ENCODE results near the gene DDAH2.

The DDAH2 gene

DNA sequence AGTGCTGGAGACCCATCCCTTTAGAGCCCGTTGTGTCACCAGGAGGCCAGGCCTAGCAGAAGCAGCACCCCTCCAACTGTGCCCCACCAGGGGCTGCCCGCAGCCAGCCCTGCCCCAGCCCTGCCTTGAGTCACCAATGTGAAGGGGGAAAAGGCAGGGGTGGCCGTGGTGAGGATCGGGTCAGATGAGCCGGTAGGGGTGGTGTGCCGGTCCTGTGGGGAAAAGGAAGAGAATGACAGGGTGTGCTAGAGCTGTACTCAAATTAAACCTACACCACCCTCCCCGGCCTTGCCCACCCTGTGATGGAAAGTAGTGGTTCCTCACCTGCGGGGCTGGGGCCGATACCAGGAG, 36.4 kb upstream of the DDAH2 start:
- Histone ChIP-seq H3K4me1 (no peaks in the 10 kb centered on the region), H3K4me2 (ENCODE audit: low read length) (no peak overlapping the region), H3K27ac (no peak overlapping the region), H3K4me3 (ENCODE audit: low read depth, low read length) (no peak overlapping the region), H3K27me3 (ENCODE audit: control insufficient read depth, insufficient read depth, low read length) (no peaks in the 10 kb centered on the region), H3K9me3 (ENCODE audit: control insufficient read depth, low read length) (no peaks in the 10 kb centered on the region), H2AFZ (no peak overlapping the region), H3K9ac (no peak overlapping the region), H3K36me3 (ENCODE audit: control insufficient read depth, insufficient read depth, low read length) (no peaks in the 10 kb centered on the region), H3K79me2 (no peaks in the 10 kb centered on the region)
- TF ChIP-seq, protein P1, sequence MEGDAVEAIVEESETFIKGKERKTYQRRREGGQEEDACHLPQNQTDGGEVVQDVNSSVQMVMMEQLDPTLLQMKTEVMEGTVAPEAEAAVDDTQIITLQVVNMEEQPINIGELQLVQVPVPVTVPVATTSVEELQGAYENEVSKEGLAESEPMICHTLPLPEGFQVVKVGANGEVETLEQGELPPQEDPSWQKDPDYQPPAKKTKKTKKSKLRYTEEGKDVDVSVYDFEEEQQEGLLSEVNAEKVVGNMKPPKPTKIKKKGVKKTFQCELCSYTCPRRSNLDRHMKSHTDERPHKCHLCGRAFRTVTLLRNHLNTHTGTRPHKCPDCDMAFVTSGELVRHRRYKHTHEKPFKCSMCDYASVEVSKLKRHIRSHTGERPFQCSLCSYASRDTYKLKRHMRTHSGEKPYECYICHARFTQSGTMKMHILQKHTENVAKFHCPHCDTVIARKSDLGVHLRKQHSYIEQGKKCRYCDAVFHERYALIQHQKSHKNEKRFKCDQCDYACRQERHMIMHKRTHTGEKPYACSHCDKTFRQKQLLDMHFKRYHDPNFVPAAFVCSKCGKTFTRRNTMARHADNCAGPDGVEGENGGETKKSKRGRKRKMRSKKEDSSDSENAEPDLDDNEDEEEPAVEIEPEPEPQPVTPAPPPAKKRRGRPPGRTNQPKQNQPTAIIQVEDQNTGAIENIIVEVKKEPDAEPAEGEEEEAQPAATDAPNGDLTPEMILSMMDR (IDR thresholded peaks at IDR 0.05) = no peak

DNA sequence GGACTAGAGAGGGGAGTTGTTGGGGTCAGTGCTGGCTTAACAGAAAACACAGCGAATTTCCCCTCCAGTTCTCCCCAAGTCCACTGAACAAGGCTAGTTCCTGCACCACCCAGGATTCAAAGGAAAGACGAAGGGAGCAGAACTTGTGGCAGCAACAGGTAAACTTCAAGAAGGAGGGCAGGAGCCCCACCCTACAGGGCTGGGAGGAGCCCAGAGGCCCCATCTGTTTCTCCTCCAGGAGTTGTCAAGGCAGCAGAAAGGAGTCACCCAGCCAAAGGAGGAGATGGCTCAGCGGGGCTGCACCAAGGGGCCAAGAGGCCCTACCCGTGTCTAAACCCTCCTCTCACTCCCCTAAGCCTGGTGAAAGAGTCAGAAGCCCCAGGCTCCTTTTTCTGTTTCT, 35.1 kb upstream of the DDAH2 start:
- H3K36me3 ChIP-seq (ENCODE audit: control insufficient read depth, insufficient read depth, low read length) = no peaks in the 10 kb centered on the region
- no peaks in the 10 kb centered on the region for H3K4me1 ChIP-seq
- H3K4me3 ChIP-seq (ENCODE audit: low read depth, low read length) = no peak overlapping the region
- no peak overlapping the region for H2AFZ ChIP-seq
- TF ChIP-seq, protein P1 (IDR thresholded peaks at IDR 0.05) = no peak
- no peaks in the 10 kb centered on the region for H3K79me2 ChIP-seq
- no peaks in the 10 kb centered on the region for H3K27me3 ChIP-seq (ENCODE audit: control insufficient read depth, insufficient read depth, low read length)
- no peak overlapping the region for H3K27ac ChIP-seq
- no peak overlapping the region for H3K4me2 ChIP-seq (ENCODE audit: low read length)
- no peaks in the 10 kb centered on the region for H3K9me3 ChIP-seq (ENCODE audit: control insufficient read depth, low read length)
- no peak overlapping the region for H3K9ac ChIP-seq

DNA sequence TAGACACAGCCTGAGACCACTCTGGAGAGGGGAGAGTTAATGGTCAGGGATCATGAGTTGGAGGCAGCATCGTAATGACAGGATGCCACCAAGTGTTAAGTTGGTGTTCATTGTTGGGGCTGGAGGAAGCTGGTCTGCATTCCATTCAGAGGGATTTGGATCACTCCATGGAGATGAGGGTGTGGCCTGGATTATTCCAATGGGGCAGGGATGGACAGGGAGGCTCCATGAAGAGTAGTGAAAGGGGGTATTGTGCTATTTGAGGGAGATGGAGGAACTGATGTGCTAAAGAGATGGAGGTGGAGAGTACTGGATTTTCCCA, 34.5 kb upstream of the DDAH2 start:
- no peaks in the 10 kb centered on the region for H3K9me3 ChIP-seq (ENCODE audit: control insufficient read depth, low read length)
- H2AFZ ChIP-seq = no peak overlapping the region
- H3K79me2 ChIP-seq = no peaks in the 10 kb centered on the region
- no peaks in the 10 kb centered on the region for H3K27me3 ChIP-seq (ENCODE audit: control insufficient read depth, insufficient read depth, low read length)
- H3K4me1 ChIP-seq = no peaks in the 10 kb centered on the region
- H3K4me3 ChIP-seq (ENCODE audit: low read depth, low read length) = no peak overlapping the region
- H3K4me2 ChIP-seq (ENCODE audit: low read length) = no peak overlapping the region
- TF ChIP-seq, protein P1 (IDR thresholded peaks at IDR 0.05) = no peak
- no peaks in the 10 kb centered on the region for H3K36me3 ChIP-seq (ENCODE audit: control insufficient read depth, insufficient read depth, low read length)
- H3K27ac ChIP-seq = no peak overlapping the region
- H3K9ac ChIP-seq = no peak overlapping the region

DNA sequence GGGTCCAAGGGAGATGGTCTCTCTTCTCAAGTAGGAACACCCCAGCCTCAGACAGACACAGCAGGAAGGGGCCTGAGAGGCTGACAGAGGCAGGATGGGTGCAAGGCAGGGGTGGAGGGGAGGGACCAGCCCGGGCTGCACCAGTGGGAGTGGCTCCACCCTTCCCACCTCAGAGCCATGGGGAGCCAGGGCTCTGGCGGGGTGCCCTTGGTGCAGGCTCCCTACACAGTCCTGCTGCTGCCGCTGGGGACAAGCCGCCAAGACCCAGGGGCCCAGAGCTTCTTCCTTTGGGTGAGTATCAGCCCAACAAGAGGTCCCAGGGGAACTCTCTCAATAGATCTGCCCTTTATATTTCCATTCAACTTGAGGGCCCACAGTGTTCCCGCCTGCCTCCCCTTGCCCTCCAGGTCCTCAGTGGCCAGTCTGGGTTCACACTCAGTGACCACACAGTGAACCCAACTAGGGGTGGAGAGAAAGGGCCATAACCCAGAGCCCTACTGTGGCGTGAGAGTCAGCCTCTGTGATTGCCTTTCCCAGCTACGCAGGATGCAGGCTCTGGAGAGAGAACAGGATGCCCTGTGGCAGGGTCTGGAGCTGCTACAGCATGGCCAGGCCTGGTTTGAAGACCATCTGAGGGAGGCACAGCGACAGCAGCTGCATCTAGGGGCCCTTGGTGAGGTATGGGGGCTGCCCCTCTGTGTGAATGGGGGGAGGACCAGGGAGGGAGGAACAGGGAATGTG, 33.9 kb upstream of the DDAH2 start:
- TF ChIP-seq, protein P1 (IDR thresholded peaks at IDR 0.05) = no peak
- Histone ChIP-seq H3K9ac (no peak overlapping the region), H3K4me3 (ENCODE audit: low read depth, low read length) (no peak overlapping the region), H3K36me3 (ENCODE audit: control insufficient read depth, insufficient read depth, low read length) (no peaks in the 10 kb centered on the region), H3K79me2 (no peaks in the 10 kb centered on the region), H3K9me3 (ENCODE audit: control insufficient read depth, low read length) (no peaks in the 10 kb centered on the region), H3K27me3 (ENCODE audit: control insufficient read depth, insufficient read depth, low read length) (no peaks in the 10 kb centered on the region), H3K27ac (no peak overlapping the region), H3K4me2 (ENCODE audit: low read length) (no peak overlapping the region), H3K4me1 (no peaks in the 10 kb centered on the region), H2AFZ (no peak overlapping the region)

DNA sequence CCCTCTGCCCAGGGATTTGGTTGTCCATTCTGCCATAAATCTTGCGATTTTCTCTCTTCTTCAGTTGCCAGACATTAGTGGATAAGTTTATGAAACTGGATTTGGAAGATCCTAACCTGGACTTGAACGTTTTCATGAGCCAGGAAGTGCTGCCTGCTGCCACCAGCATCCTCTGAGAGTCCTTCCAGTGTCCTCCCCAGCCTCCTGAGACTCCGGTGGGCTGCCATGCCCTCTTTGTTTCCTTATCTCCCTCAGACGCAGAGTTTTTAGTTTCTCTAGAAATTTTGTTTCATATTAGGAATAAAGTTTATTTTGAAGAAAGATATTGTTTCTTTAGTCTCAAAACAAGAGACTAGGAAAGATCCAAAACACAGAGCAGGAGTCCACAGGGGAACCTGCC, 33.3 kb upstream of the DDAH2 start, which contains the start of gene SAPCD1:
Gene SAPCD1, plus strand, starts transcription at position 301 of the 400 bp plus-strand sequence. CDS start 399 bp downstream, outside the sequence.
- H3K27ac ChIP-seq = no peak within 1 kb of the TSS
- H2AFZ ChIP-seq = no peak within 1 kb of the TSS
- TF ChIP-seq, protein P1 (IDR thresholded peaks at IDR 0.05) = no peak
- H3K27me3 ChIP-seq (ENCODE audit: control insufficient read depth, insufficient read depth, low read length) = no peaks in the 10 kb centered on the region
- no peaks in the 10 kb centered on the region for H3K36me3 ChIP-seq (ENCODE audit: control insufficient read depth, insufficient read depth, low read length)
- no peaks in the 10 kb centered on the region for H3K9me3 ChIP-seq (ENCODE audit: control insufficient read depth, low read length)
- no peak within 1 kb of the TSS for H3K9ac ChIP-seq
- H3K4me2 ChIP-seq (ENCODE audit: low read length) = no peak within 1 kb of the TSS
- no peak within 1 kb of the TSS for H3K4me3 ChIP-seq (ENCODE audit: low read depth, low read length)
- H3K4me1 ChIP-seq = no peaks in the 10 kb centered on the region
- H3K79me2 ChIP-seq = no peaks in the 10 kb centered on the region
